ENCODE data around the gene DCUN1D3.
A peak's percentile ranks its signal among the peaks of the same experiment; 100 is the strongest.
"Not testable (repeated sequence)": the region's sequence is repeated elsewhere in the genome, so short reads cannot be mapped to it uniquely, and the experiment has no call there.

Gene DCUN1D3

DNA sequence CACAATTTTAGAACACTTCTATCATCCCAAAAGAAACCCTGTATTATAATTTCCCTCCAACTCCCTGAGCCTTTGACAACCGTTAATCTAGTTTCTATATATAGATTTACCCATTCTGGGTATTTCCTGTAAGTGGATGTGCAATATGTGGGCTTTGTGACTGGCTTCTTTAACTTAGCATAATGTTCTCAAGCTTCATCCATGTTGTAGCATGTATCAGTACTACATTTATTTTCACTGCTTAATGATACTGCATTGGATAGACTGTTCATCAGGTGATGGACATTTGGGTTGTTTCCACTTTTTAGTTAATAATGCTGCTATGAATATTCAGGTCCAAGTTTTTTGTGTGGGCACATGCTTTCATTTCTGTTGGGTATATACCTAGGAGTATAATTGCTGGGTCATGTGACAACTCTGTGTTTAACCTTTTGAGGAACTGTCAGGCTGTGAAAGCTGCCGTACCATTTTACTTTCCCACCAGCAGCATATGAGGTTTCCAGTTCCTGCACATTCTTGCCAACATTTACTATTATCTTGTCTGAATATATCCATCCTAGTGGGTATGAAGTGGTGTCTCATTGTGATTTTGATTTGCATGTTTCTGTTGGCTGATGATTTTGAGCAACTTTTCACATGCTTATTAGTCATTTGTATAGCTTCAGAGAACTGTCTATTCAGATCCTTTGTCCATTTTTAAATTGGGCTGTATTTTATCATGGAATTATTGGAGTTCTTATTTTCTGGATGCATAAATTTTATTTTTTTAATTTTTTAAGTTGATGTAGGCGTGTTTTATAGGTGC is 77.4 kb downstream of the DCUN1D3 start:
- DNase-seq (ENCODE audit: low read depth): no peak

GRCh38 chr16:20821682-20822081 is 78.5 kb downstream of the DCUN1D3 start:
- DNase-seq (ENCODE audit: low read depth): no peak

- no peak for DNase-seq (ENCODE audit: low read depth)
Observed at GRCh38 chr16:20818929-20819585, 81.1 kb downstream of the DCUN1D3 start.

DNA sequence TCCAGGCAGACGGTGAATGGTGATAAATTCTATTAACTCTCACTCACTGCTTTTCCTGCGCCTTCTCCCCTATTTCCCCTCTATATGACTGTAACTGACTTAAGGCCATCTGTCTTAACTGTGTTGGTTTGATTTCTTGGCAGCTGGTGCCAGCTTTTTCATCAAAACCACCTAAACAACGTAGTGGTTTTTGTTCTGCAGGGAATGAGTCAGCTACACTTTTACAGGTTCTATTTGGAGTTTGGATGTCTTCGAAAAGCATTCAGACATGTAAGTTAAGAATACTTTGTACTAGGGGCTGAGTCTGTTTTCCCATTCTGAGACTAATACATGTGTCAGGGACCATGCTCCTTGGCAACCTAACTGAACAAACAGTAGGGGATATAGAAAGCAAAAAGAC is 85.4 kb downstream of the DCUN1D3 start:
- no peak for DNase-seq (ENCODE audit: low read depth)

DNA sequence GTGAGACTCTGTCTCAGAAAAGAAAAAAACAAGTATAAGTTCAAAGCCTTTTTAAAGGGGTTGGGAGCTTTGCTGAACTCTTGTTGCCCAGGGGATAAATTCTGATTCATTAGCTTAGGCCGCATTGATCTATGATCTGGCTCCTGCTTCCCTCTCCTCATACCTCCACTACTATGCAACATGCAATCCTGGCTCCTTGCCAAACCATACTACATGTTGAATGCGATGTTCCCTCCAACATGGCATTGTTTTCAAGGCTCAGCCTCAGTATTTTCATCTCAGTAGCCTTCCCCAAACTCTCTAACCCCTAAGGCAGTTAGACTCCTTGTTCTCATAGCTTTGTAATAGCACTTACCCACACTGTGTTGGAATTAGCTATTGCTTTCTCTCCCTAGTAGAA is 87.6 kb downstream of the DCUN1D3 start:
- no peak for DNase-seq (ENCODE audit: low read depth)

GRCh38 chr16:20811889-20812439 is 88.2 kb downstream of the DCUN1D3 start:
- DNase-seq (ENCODE audit: low read depth): no peak

- DNase-seq (ENCODE audit: low read depth): no peak
Observed at GRCh38 chr16:20807862-20808261, 92.3 kb downstream of the DCUN1D3 start.

GRCh38 chr16:20806168-20807050 is 93.7 kb downstream of the DCUN1D3 start, which contains the start of the genes ERI2 and REXO5:
Gene ERI2, minus strand, starts transcription at chr16:20806472. Its CDS starts 42 bp downstream, at chr16:20806430.
Gene REXO5, plus strand, starts transcription at chr16:20806527. Its CDS starts 427 bp downstream, at chr16:20806954.
- DNase-seq (ENCODE audit: low read depth): peak; percentile 60

DNA sequence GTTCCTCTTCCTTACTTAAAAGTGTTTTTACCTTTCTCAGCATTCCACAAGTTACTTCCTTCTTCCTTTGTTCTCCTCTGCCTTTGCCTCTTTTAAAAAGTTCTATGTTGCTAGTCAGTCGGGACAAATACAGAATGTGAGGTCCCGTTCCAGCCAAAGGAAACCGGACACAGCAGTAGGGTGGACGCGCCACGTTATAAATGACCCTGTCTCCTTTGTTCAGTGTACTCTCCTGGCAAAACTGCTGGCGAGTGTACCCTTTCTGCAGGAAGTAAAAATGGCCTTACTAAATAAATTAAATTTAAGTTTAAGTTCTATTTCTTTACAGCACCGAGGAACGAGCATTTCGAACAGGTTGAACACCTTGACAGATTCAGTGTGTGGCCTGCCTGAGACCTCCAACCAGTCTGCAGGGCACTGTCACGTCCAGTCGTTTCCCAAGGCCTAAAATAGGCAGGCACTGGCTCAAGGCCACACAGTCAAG is 94.4 kb downstream of the DCUN1D3 start:
- not testable (repeated sequence) for DNase-seq (ENCODE audit: low read depth)

Data from stimulated activated CD8-positive, alpha-beta memory T cell treated with anti-CD3 and anti-CD28 coated beads, Interleukin-12 subunit alpha, Interleukin-12 subunit beta, amount 100 ng/mL, for 4 hours (primary cell).